Activated CD4-positive, alpha-beta T cell treated with anti-CD3 and anti-CD28 coated beads for 36 hours (primary cell): ENCODE results near the gene OR10G4. TPM values are rescaled to one million over a fixed set of nuclear protein-coding genes. Genes with fewer than 3 reads are reported as not detected.

ENCODE experiments used
- ATAC-seq: fragments of 200-7000 bp; cut with Tn5 transposase; one replicate; pipeline ENCODE4 v1.10.0; 2021; ENCODE audit warnings: mild to moderate bottlenecking, moderate library complexity
- CTCF ChIA-PET: fragments of 350-600 bp; sonication (Branson Sonifier 250); formaldehyde crosslinking; loops from one replicate; lab custom pipeline; 2021; ENCODE audit warnings: antibody characterized with exemption; lab: Charles Lee
- POLR2A ChIA-PET: fragments of 350-600 bp; sonication (Branson Sonifier 250); formaldehyde crosslinking; loops from one replicate; lab custom pipeline; 2021; ENCODE audit warnings: antibody characterized with exemption, inconsistent platforms; lab: Charles Lee
- DNase-seq: peaks from one replicate; pipeline ENCODE4 v3.0.0-alpha.2; 2020
- H3K27ac Mint-ChIP-seq: one replicate; pipeline ENCODE4 v1.8.0; 2021; ENCODE audit warnings: mixed read lengths
- H3K27me3 Mint-ChIP-seq: one replicate; pipeline ENCODE4 v1.8.0; 2021; ENCODE audit warnings: mixed read lengths
- H3K36me3 Mint-ChIP-seq: one replicate; pipeline ENCODE4 v1.8.0; 2021; ENCODE audit warnings: low read depth, mixed read lengths
- H3K4me1 Mint-ChIP-seq: one replicate; pipeline ENCODE4 v1.8.0; 2021; ENCODE audit warnings: mixed read lengths
- H3K4me3 Mint-ChIP-seq: one replicate; pipeline ENCODE4 v1.8.0; 2021; ENCODE audit warnings: mild to moderate bottlenecking, moderate library complexity, mixed read lengths
- H3K9me3 Mint-ChIP-seq: one replicate; pipeline ENCODE4 v1.8.0; 2021; ENCODE audit warnings: low read depth, mixed read lengths
- intact Hi-C, 2 experiments: fragments of 100-400 bp; cut with DNase I in 1 of 2; cut with micrococcal nuclease in 1 of 2; formaldehyde crosslinking; loops; one replicate each; pipeline versions ENCODE4 v1.14.2 to v1.15.1; 2022 to 2024; cut with DNase I, micrococcal nuclease
- total RNA-seq, 2 experiments: library from RNA; stranded (reverse); gene quantifications; one replicate each; pipeline ENCODE4 v1.2.3, GENCODE V29; 2021

OR10G4 gene
- total RNA-seq, 2 experiments from 2014 or later: not detected

GRCh38 chr11:124043420-124043819, 30.6 kb downstream of the OR10G4 start:
- no peak overlapping the region for H3K27ac Mint-ChIP-seq
- H3K4me1 Mint-ChIP-seq: no peaks in the 10 kb centered on the region
- H3K36me3 Mint-ChIP-seq: no peaks in the 10 kb centered on the region
- ChIA-PET CTCF (interaction anchor here (1.1 kb wide), 1 partner anchor 10 kb away, joined by 3 read pairs; no protein-coding TSS in a partner anchor), POLR2A (no interaction called here)
- ATAC-seq (no peak), DNase-seq (no peak)
- intact Hi-C loops: no loop called here
- no peak overlapping the region for H3K4me3 Mint-ChIP-seq
- H3K27me3 Mint-ChIP-seq: peaks cover 9% of the 10 kb centered on the region
- H3K9me3 Mint-ChIP-seq: no peaks in the 10 kb centered on the region

- Mint-ChIP-seq H3K9me3 (no peaks in the 10 kb centered on the region), H3K27ac (no peak overlapping the region), H3K36me3 (no peaks in the 10 kb centered on the region), H3K4me1 (no peaks in the 10 kb centered on the region), H3K27me3 (peaks cover 9% of the 10 kb centered on the region), H3K4me3 (no peak overlapping the region)
- intact Hi-C loops: no loop called here
- ChIA-PET POLR2A (no interaction called here), CTCF (no interaction called here)
- DNase-seq (no peak), ATAC-seq (peak; percentile 39)
These were observed 38.0 kb downstream of the OR10G4 start for GRCh38 chr11:124050748-124051147.

GRCh38 chr11:124052966-124053365, 40.2 kb downstream of the OR10G4 start:
- intact Hi-C loops: no loop called here
- ChIA-PET POLR2A (no interaction called here), CTCF (interaction anchor here (0.6 to 1.2 kb wide), 3 partner anchors 8 to 11 kb away, joined by 3 read pairs; no protein-coding TSS in a partner anchor)
- no peaks in the 10 kb centered on the region for H3K36me3 Mint-ChIP-seq
- H3K9me3 Mint-ChIP-seq: no peaks in the 10 kb centered on the region
- H3K4me1 Mint-ChIP-seq: no peaks in the 10 kb centered on the region
- no peak overlapping the region for H3K27ac Mint-ChIP-seq
- no peak for ATAC-seq
- no peak overlapping the region for H3K4me3 Mint-ChIP-seq
- DNase-seq: no peak
- H3K27me3 Mint-ChIP-seq: peaks cover 6% of the 10 kb centered on the region

Other genes starting within 250 kb of the OR10G4 start
- not detected for gene OR6M1, start 206.6 kb upstream of the OR10G4 start, total RNA-seq
- not detected for gene TMEM225, start 127.3 kb upstream of the OR10G4 start, total RNA-seq
- gene OR8D4, start 110.8 kb upstream of the OR10G4 start, total RNA-seq: not detected
- not detected for gene OR4D5, start 73.4 kb upstream of the OR10G4 start, total RNA-seq
- gene OR6T1, start 69.2 kb upstream of the OR10G4 start, total RNA-seq: not detected
- gene OR10S1, start 35.2 kb upstream of the OR10G4 start, total RNA-seq: not detected
- gene OR10G6, start 17.8 kb upstream of the OR10G4 start, total RNA-seq: not detected
- gene OR10G9, start 10.0 kb downstream of the OR10G4 start, total RNA-seq: not detected
- not detected for gene OR10G8, start 13.8 kb downstream of the OR10G4 start, total RNA-seq
- gene OR10G7, start 28.3 kb downstream of the OR10G4 start, total RNA-seq: not detected
- gene VWA5A, start 102.5 kb downstream of the OR10G4 start, total RNA-seq: 1 to 10 TPM; 8.6 to 8.8 TPM
- gene OR10D3, start 170.3 kb downstream of the OR10G4 start, total RNA-seq: not detected
- gene OR8G1, start 228.1 kb downstream of the OR10G4 start, total RNA-seq: not detected
- gene OR8G5, start 243.4 kb downstream of the OR10G4 start, total RNA-seq: not detected